Type B pancreatic cell (in vitro differentiated cells): ENCODE measurements around the gene CDC42EP1. TPM values are rescaled to one million over a fixed set of nuclear protein-coding genes. Genes with fewer than 3 reads are reported as not detected.

Source experiments
- DNase-seq: peaks from one replicate; pipeline ENCODE4 v3.0.0; 2021; ENCODE audit warnings: mixed read lengths; ENCODE audit not compliant: unreplicated experiment; ENCODE audit errors: extremely low spot score
- H3K27ac Mint-ChIP-seq: 2 replicates; pipeline ENCODE4 v1.8.0; 2021; ENCODE audit warnings: mild to moderate bottlenecking, mixed read lengths
- H3K27me3 Mint-ChIP-seq: 2 replicates; pipeline ENCODE4 v1.8.0; 2021; ENCODE audit warnings: mixed read lengths
- H3K36me3 Mint-ChIP-seq: 2 replicates; pipeline ENCODE4 v1.8.0; 2021; ENCODE audit warnings: mixed read lengths
- H3K4me1 Mint-ChIP-seq: one replicate; pipeline ENCODE4 v1.8.0; 2021; ENCODE audit warnings: mixed read lengths; ENCODE audit not compliant: unreplicated experiment
- H3K4me3 Mint-ChIP-seq: 2 replicates; pipeline ENCODE4 v1.8.0; 2021; ENCODE audit warnings: mild to moderate bottlenecking, mixed read lengths
- H3K9me3 Mint-ChIP-seq: 2 replicates; pipeline ENCODE4 v1.8.0; 2021; ENCODE audit warnings: mixed read lengths
- CTCF ChIP-seq: fragments of 200-600 bp; sonication (generic); conservative IDR thresholded peaks from 2 replicates; pipeline ENCODE4 v1.5.0; 2021; ENCODE audit warnings: antibody characterized with exemption, mild to moderate bottlenecking
- total RNA-seq: library from RNA; stranded (reverse); gene quantifications from 2 replicates; pipeline ENCODE4 v1.2.1, GENCODE V29; 2021; ENCODE audit warnings: low replicate concordance

The CDC42EP1 gene
- total RNA-seq, 1 donor from 2014 or later = 30.4 TPM

GRCh38 chr22:37517826-37518450, 42.3 kb upstream of the CDC42EP1 start:
- no peak for TF ChIP-seq CTCF
- Mint-ChIP-seq H3K9me3 (no peaks in the 10 kb centered on the region), H3K4me1 (peaks cover 16% of the 10 kb centered on the region), H3K27ac (peak overlapping the region; percentile 79), H3K4me3 (peak overlapping the region; percentile 91), H3K27me3 (peaks cover 34% of the 10 kb centered on the region), H3K36me3 (peaks cover 3% of the 10 kb centered on the region)
- DNase-seq = no peak

- H3K9me3 Mint-ChIP-seq = no peaks in the 10 kb centered on the region
- H3K36me3 Mint-ChIP-seq = peaks cover 3% of the 10 kb centered on the region
- H3K27me3 Mint-ChIP-seq = peaks cover 38% of the 10 kb centered on the region
- peak overlapping the region; percentile 91 for H3K4me3 Mint-ChIP-seq
- peaks cover 16% of the 10 kb centered on the region for H3K4me1 Mint-ChIP-seq
- DNase-seq = no peak
- peak overlapping the region; percentile 79 for H3K27ac Mint-ChIP-seq
- no peak for TF ChIP-seq CTCF
Observed at GRCh38 chr22:37518509-37519267, 41.6 kb upstream of the CDC42EP1 start.

GRCh38 chr22:37519268-37520195, 40.7 kb upstream of the CDC42EP1 start, which contains the start of gene CARD10:
Gene CARD10, minus strand, starts transcription at chr22:37519415. Its CDS starts 215 bp downstream, at chr22:37519200.
- DNase-seq = no peak
- Mint-ChIP-seq H3K27me3 (peaks cover 38% of the 10 kb centered on the region), H3K4me3 (peak within 1 kb of the TSS; percentile 91), H3K27ac (peak within 1 kb of the TSS; percentile 79), H3K4me1 (peaks cover 11% of the 10 kb centered on the region), H3K9me3 (no peaks in the 10 kb centered on the region), H3K36me3 (peaks cover 3% of the 10 kb centered on the region)
- TF ChIP-seq CTCF = no peak

- no peak for TF ChIP-seq CTCF
- no peak overlapping the region for H3K27ac Mint-ChIP-seq
- peak overlapping the region; percentile 57 for H3K4me3 Mint-ChIP-seq
- no peaks in the 10 kb centered on the region for H3K9me3 Mint-ChIP-seq
- peaks cover 38% of the 10 kb centered on the region for H3K27me3 Mint-ChIP-seq
- peaks cover 7% of the 10 kb centered on the region for H3K4me1 Mint-ChIP-seq
- DNase-seq = no peak
- no peaks in the 10 kb centered on the region for H3K36me3 Mint-ChIP-seq
Observed at GRCh38 chr22:37520776-37521191, 39.5 kb upstream of the CDC42EP1 start.

- no peak for TF ChIP-seq CTCF
- Mint-ChIP-seq H3K4me1 (peaks cover 7% of the 10 kb centered on the region), H3K4me3 (peak overlapping the region; percentile 57), H3K36me3 (no peaks in the 10 kb centered on the region), H3K9me3 (no peaks in the 10 kb centered on the region), H3K27me3 (peaks cover 38% of the 10 kb centered on the region), H3K27ac (no peak overlapping the region)
- no peak for DNase-seq
Observed at GRCh38 chr22:37521236-37521739, 39.0 kb upstream of the CDC42EP1 start.
